HG02763 (cell line): Measurements from ENCODE around the gene HNRNPDL.
"Not testable (repeated sequence)": the region's sequence is repeated elsewhere in the genome, so short reads cannot be mapped to it uniquely, and the experiment has no call there.

Experiments used
- ATAC-seq: cut with Tn5 transposase; IDR thresholded peaks from one replicate; pipeline ENCODE4 v1.9.1; 2021; ENCODE audit warnings: mild to moderate bottlenecking, moderate library complexity; ENCODE audit not compliant: unreplicated experiment

The HNRNPDL gene

DNA sequence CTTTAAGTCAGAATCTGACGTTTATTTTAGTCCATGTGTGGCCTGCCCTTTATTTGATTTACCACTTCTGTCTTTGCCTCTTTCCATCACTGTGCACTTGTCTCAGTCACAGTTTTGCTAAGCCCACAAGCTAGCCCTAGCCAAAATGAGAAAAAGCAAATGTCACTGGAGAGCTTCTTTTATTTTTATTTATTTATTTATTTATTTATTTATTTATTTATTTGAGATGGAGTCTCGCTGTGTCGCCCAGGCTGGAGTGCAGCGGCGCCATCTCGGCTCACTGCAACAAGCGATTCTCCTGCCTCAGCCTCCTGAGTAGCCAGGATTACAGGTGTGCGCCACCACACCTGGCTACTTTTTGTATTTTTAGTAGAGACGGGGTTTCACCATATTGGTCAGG is 40.2 kb downstream of the HNRNPDL start:
- ATAC-seq = not testable (repeated sequence)

DNA sequence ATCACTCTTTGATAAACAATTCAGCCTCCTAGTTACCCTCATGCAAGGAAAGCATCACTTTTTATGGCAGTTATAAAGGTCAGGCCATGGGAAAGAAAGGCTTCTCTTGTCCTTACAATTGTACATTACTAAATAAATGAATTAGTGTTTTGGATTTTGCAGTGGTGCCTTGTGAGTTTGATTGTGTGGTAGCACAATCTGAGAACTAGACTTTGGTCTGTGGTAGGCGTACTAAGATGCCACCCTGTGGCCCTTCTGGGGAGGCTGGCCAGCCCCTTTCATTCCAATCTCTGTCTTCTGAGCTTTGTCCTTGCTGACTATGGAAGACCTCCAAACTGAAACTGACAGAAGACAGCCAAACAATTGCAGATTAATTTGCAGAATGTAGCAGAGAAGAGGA is 41.9 kb downstream of the HNRNPDL start:
- ATAC-seq = no peak

DNA sequence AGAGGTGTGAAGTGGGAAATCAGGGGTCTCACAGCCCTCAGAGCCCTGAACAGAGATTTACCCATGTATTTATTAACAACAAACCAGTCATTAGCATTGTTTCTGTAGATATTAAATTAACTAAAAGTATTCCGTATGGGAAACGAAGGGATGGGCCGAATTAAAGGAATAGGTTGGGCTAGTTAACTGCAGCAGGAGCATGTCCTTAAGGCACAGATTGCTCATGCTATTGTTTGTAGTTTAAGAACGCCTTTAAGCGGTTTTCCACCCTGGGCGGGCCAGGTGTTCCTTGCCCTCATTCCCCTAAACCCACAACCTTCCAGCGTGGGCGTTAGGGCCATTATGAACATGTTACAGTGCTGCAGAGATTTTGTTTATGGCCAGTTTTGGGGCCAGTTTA is 44.0 kb downstream of the HNRNPDL start:
- ATAC-seq = not testable (repeated sequence)

DNA sequence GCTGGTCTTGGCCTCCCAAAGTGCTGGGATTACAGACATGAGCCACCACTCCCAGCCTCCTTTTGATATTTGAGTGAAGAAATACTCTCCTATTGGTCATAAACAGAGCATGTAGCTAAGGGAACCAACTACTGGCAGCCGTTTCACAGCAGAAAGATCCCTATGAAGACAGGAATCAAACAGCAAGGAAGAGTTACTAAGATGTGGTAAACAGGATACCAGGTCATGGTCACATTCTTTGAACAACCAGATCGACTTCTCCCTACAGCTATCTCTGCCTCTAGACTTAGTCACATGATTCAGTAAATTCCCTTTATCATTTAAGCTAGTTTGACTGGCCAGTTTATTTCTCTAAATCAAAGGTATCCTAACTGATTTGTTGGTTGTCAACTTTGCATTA is 47.5 kb downstream of the HNRNPDL start:
- no peak for ATAC-seq

DNA sequence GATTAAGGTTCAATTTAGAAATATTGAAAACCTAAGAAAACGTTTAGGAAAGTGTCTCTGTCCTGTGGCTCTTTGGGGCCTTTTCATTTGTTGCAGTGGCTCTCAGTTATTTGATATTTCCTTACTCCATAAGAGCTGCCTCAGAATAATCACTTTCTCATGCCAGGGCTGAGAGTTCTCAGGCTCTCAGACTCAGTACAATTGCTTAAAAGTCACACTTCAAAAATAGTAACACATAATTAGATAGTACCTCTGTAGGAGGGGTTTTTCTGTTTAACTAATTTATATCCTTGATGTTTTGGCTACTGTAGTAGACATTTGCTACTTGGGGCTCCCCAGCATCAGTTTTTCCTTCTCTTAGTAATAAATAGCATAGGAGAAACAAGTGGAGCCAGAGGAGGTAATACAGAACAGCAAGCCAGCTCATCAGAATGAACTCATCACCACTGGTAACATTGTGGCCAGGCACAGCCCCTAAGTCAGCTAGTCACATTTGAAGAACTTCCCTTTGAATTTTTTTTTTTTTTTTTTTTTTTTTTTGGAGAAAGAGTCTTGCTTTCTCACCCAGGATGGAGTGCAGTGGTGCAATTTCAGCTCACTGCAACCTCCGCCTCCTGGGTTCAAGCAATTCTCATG is 48.5 kb downstream of the HNRNPDL start:
- no peak for ATAC-seq

DNA sequence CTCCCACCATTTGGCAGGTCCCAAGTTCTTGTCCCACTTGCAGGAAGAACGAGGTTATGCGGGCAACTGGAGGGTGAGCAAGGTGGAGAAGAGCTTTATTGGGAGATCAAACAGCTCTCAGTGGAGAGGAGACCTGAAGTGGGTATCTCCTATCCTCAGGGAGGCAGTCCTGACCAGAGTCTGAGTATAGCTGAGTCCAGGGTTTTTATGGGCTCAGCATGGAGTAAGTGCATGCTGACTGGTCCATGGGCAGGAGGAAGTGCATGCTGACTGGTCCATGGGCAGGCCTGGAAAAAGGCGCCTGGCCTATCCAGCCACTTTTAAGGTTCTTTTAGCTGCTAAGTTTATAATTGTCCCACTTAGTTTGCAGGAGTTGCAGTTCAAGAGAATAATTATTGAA is 49.0 kb downstream of the HNRNPDL start:
- no peak for ATAC-seq

DNA sequence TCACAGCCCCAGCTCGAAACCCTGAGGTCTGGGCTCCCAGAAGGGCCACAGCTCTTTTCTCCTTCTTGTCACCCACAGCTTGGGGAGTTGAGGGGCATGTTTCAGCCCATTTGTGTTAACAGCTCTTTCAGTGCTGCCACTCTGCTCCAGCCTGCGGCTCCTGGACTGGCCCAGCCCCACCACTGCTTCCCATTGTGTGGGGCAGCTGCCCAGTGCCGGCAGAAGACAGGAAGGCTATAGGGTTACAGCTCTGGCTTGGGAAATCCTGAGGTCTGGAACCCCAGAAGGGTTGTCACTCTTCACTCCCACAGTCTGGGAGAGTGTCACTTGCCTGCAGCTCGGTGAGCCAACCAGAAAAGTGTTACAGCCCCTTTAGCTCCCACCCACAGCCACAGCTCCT is 49.4 kb downstream of the HNRNPDL start:
- no peak for ATAC-seq

DNA sequence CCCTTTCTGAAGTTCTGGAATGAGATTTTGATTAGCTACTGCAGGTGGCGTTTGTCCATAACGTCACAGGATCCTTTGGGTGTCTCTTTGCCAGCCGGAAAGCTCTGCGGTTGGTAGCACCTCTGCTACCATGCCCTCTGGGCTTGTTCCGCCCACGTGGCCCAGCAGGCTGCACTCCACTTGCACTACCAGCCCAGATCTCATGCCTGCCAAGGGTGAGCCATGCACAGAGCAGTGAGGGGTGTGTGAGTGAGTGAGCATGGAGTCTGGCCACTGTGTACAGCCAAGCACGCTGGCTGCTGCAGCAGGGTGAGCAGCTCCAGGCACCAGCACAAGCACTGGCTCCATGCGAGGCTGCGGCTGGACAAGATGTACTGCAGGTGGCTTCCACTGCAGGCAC is 49.9 kb downstream of the HNRNPDL start:
- ATAC-seq = no peak

DNA sequence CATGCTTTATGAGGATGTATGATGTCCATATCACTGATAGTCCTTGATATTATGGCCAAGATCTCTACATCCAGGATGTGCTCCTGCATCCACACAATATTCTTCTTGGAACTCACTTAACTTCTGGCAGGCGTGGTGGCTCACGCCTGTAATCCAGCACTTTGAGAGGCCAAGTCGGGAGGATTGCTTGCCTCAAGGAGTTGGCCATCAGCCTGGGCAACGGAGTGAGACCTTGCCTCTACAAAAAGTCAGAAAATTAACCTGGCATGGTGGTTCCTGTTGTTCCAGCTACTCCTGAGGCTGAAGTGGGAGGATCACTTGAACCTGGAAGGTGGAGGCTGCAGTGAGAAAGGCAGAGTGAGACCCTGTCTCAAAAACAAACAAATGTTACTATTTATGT is 54.2 kb downstream of the HNRNPDL start:
- ATAC-seq = no peak

DNA sequence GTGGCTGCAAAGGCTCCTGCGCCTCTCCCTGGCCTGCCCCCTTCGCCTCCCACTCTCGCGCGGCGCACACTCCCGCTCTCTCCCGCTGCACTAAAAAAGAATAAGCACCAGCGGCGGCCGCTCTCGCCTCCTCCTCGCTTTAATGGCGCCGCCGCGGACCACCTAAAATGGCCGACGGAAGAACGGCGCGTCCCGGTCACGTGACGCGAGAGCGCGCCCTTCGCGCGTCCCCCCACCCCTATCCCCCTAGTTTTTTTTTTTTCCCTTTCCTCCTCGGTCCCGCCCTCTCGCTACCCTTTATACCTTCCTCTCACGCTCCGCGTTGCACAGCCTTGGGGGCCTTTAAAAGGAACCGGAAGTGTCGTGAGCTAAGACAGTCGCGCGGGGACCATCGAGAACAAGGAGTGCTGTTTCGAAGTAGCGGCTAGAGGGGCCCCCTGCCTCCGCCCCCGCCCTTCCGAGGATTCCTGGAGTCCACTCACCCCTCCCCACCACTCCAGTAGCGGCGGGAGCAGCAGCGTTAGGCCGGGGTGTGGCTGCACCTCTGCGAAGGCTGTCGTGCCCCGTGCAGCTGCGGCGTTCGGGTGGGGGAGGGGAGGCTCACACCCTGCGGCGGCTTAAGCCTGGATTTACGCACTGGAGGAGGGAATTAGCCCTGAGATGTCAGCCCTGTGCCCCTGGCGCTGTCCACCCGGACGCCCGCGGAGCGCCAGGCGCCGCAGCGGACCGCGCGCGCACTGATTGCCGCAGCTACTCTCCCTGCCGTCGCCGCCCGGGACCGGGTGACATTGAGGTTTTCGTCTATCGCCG is 56.2 kb downstream of the HNRNPDL start, which contains the start of gene HNRNPD:
Gene HNRNPD, minus strand, starts transcription at position 176 of the 810 bp plus-strand sequence. CDS start 313 bp downstream, outside the sequence.
- peak; percentile 94 for ATAC-seq

DNA sequence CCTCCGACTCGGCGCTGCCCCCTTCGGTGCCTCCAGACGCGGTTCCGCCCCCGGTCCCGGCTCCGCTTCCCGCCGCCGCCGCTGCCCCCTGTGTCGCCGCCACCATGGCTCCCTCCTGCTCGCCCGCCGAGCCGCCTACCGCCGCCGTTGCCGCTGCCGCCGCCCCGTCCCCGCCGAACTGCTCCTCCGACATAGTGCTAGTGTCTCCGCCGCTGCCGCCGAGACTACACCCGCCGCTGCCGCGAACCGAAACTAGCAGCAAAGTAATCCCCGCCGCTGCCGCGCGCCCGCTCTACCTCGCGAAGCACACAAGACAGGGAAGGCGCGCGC is 56.8 kb downstream of the HNRNPDL start:
- peak; percentile 13 for ATAC-seq
